Measurements from ENCODE around the gene KRTAP10-3.

DNA sequence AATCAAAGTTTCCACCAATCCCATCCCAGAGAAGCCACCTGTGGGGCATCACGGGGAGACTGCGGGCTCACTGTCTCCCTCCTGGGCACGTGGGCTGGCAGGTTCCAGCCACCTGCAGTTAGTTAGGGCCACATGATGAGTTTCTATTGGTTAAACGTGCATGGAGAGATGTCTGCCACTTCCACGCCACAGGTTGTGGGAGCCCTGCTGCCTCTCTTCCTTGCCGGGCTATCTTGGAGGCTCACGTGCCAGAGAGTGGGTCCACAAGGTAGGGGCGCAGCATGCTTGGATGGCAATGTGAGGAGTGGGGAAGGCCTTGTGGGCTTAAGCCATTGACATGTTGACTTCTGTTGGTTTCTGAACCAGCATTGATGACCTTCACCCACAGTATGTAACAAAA, 45.3 kb upstream of the KRTAP10-3 start:
- TF ChIP-seq POLR2AphosphoS5 (IDR thresholded peaks at IDR 0.05; ENCODE audit: insufficient read depth, low read depth, low read length) = no peak
- TF ChIP-seq, protein P1, sequence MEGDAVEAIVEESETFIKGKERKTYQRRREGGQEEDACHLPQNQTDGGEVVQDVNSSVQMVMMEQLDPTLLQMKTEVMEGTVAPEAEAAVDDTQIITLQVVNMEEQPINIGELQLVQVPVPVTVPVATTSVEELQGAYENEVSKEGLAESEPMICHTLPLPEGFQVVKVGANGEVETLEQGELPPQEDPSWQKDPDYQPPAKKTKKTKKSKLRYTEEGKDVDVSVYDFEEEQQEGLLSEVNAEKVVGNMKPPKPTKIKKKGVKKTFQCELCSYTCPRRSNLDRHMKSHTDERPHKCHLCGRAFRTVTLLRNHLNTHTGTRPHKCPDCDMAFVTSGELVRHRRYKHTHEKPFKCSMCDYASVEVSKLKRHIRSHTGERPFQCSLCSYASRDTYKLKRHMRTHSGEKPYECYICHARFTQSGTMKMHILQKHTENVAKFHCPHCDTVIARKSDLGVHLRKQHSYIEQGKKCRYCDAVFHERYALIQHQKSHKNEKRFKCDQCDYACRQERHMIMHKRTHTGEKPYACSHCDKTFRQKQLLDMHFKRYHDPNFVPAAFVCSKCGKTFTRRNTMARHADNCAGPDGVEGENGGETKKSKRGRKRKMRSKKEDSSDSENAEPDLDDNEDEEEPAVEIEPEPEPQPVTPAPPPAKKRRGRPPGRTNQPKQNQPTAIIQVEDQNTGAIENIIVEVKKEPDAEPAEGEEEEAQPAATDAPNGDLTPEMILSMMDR (IDR thresholded peaks at IDR 0.05; ENCODE audit: extremely low read depth in 1 of 2, insufficient read depth in 1 of 2, low read depth in 1 of 2, low read length in 2 of 2) = no peak
- TF ChIP-seq MYC (IDR thresholded peaks at IDR 0.05; ENCODE audit: low read depth, low read length) = no peak
- no peak for TF ChIP-seq EZH2 (IDR thresholded peaks at IDR 0.05; ENCODE audit: borderline replicate concordance, low read depth, low read length, severe bottlenecking)
- no peak for TF ChIP-seq POLR2A (IDR thresholded peaks at IDR 0.05; ENCODE audit: low read depth, low read length)
- TF ChIP-seq, protein P2, sequence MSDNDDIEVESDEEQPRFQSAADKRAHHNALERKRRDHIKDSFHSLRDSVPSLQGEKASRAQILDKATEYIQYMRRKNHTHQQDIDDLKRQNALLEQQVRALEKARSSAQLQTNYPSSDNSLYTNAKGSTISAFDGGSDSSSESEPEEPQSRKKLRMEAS (IDR thresholded peaks at IDR 0.05; ENCODE audit: insufficient read depth, insufficient read length) = no peak
- no peak for TF ChIP-seq GATA2 (IDR thresholded peaks at IDR 0.05; ENCODE audit: insufficient read depth, insufficient read length, low read depth, low read length)
